Measurements from ENCODE around the gene SUPT16H. TPM values are rescaled to one million over a fixed set of nuclear protein-coding genes. Genes with fewer than 3 reads are reported as not detected.
A peak's percentile ranks its signal among the peaks of the same experiment; 100 is the strongest.

The SUPT16H gene
- total and polyA plus RNA-seq, 2 of the 13 experiments (the other 11 are each of a cell fraction or from before 2014, with no cell fraction given) = 77.5 to 230 TPM

- TF ChIP-seq ATF3 (CRISPR knock-in tag; IDR thresholded peaks at IDR 0.05) (peak; percentile 3; the same call in 1 of the 2 replicates), ZNF280B (CRISPR knock-in tag; IDR thresholded peaks at IDR 0.05; ENCODE audit: borderline replicate concordance) (0 out of 2 replicates have a peak, but pooled peaks have one; percentile 9), HNF4G (IDR thresholded peaks at IDR 0.05; ENCODE audit: borderline replicate concordance, low read depth, low read length) (no peak), HNF4G (CRISPR knock-in tag; IDR thresholded peaks at IDR 0.05; ENCODE audit: borderline replicate concordance, low read depth) (no peak), PLRG1 (conservative IDR thresholded peaks at IDR 0.05) (no peak), ZNF503 (CRISPR knock-in tag; IDR thresholded peaks at IDR 0.05) (no peak), ZFP90 (CRISPR knock-in tag; IDR thresholded peaks at IDR 0.05; ENCODE audit: borderline replicate concordance) (peak; percentile 46; the same call in 1 of the 2 replicates), ZNF260 (CRISPR knock-in tag; IDR thresholded peaks at IDR 0.05; ENCODE audit: borderline replicate concordance, low read depth) (no peak), ZNF501 (CRISPR knock-in tag; IDR thresholded peaks at IDR 0.05) (peak; percentile 6; the same call in 1 of the 2 replicates), PATZ1 (CRISPR knock-in tag; IDR thresholded peaks at IDR 0.05) (peak; percentile 1; the same call in 1 of the 2 replicates), LCORL (IDR thresholded peaks at IDR 0.05) (no peak), LCORL (CRISPR knock-in tag; IDR thresholded peaks at IDR 0.05) (no peak), ZNF124 (CRISPR knock-in tag; IDR thresholded peaks at IDR 0.05) (0 out of 2 replicates have a peak, but pooled peaks have one; percentile 6), ZNF891 (CRISPR knock-in tag; IDR thresholded peaks at IDR 0.05) (0 out of 2 replicates have a peak, but pooled peaks have one; percentile 7), NKX3-1 (CRISPR knock-in tag; IDR thresholded peaks at IDR 0.05) (0 out of 2 replicates have a peak, but pooled peaks have one; percentile 33), ZSCAN20 (CRISPR knock-in tag; IDR thresholded peaks at IDR 0.05; ENCODE audit: borderline replicate concordance) (0 out of 2 replicates have a peak, but pooled peaks have one; percentile 75), ZNF235 (CRISPR knock-in tag; IDR thresholded peaks at IDR 0.05; ENCODE audit: borderline replicate concordance) (0 out of 2 replicates have a peak, but pooled peaks have one; percentile 1), ZNF354B (CRISPR knock-in tag; IDR thresholded peaks at IDR 0.05) (peak; percentile 78; the same call in 1 of the 2 replicates), ZNF607 (CRISPR knock-in tag; IDR thresholded peaks at IDR 0.05; ENCODE audit: borderline replicate concordance) (peak; percentile 29; the same call in 1 of the 2 replicates), MLLT10 (CRISPR knock-in tag; IDR thresholded peaks at IDR 0.05) (peak; percentile 21; the same call in 1 of the 2 replicates), TEAD3 (CRISPR knock-in tag; optimal IDR thresholded peaks at IDR 0.05; ENCODE audit: borderline replicate concordance) (peak; percentile 58), ZMYM3 (CRISPR knock-in tag; IDR thresholded peaks at IDR 0.05) (0 out of 2 replicates have a peak, but pooled peaks have one; percentile 20), ZKSCAN1 (IDR thresholded peaks at IDR 0.05; ENCODE audit: low read length) (no peak), NFIB (CRISPR knock-in tag; IDR thresholded peaks at IDR 0.05; ENCODE audit: borderline replicate concordance) (peak; percentile 31; the same call in 1 of the 2 replicates)
Measured at GRCh38 chr14:21384494-21384851, 654 bp upstream of the SUPT16H start (continued).

Measured in HepG2 (cell line).